Neural crest cell (in vitro differentiated cells): Measurements from ENCODE around the gene FUT8. TPM values are rescaled to one million over a fixed set of nuclear protein-coding genes. Genes with fewer than 3 reads are reported as not detected.
"Not testable (repeated sequence)": the region's sequence is repeated elsewhere in the genome, so short reads cannot be mapped to it uniquely, and the experiment has no call there.

Source experiments
- DNase-seq: peaks from one replicate; pipeline ENCODE4 v3.0.0; 2021; ENCODE audit warnings: low read depth, mixed read lengths, low spot score
- H3K27ac Mint-ChIP-seq: one replicate; pipeline ENCODE4 v1.8.0; 2021; ENCODE audit warnings: mild to moderate bottlenecking, mixed read lengths; ENCODE audit not compliant: unreplicated experiment
- H3K27me3 Mint-ChIP-seq: 2 replicates; pipeline ENCODE4 v1.8.0; 2021; ENCODE audit warnings: low read depth, mild to moderate bottlenecking, mixed read lengths
- H3K36me3 Mint-ChIP-seq: 2 replicates; pipeline ENCODE4 v1.8.0; 2021; ENCODE audit warnings: low read depth, mild to moderate bottlenecking, mixed read lengths
- H3K4me1 Mint-ChIP-seq: 2 replicates; pipeline ENCODE4 v1.8.0; 2021; ENCODE audit warnings: mixed read lengths
- H3K4me3 Mint-ChIP-seq: one replicate; pipeline ENCODE4 v1.8.0; 2021; ENCODE audit warnings: mild to moderate bottlenecking, mixed read lengths
- H3K9me3 Mint-ChIP-seq: 2 replicates; pipeline ENCODE4 v1.8.0; 2021; ENCODE audit warnings: mixed read lengths
- total RNA-seq: library from RNA; stranded (reverse); gene quantifications from 2 replicates; pipeline ENCODE4 v1.2.1, GENCODE V29; 2021
- TF ChIP-seq, protein P1 (sequence below): fragments of 200-600 bp; sonication (generic); conservative IDR thresholded peaks from 2 replicates; pipeline ENCODE4 v1.5.0; 2021; ENCODE audit warnings: antibody characterized with exemption, mild to moderate bottlenecking

The FUT8 gene
- total RNA-seq, 1 donor from 2014 or later = 67.2 TPM

DNA sequence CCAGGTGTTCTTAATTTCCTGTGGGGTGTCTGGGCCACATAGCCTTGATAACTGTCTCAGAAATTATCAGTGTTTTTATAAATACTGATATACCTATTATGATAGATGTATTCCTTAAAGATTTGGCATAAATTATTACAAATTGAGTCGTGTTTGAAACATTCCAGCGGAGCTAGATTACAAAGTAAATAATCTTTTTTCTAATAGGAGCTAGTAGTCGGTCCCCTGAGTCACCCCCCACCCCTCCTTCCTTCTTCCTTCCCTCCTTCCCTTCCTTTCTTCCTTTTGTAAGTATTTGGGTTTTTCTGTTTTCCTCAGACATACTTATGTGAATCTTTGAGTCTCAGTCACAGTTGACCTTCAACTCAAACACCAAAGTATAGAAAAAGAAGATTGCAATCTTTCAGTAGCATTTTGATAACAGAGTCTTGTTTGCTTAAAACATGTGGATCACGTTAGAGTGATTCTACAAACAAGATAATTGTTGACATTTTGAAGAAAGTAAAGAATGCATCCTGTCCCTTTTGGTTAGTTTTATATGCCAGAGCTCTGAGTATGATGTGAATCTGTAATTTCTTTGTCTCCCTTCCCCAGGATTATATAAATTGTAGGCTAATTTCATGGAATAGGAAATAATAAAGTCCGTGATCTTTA, 264.0 kb downstream of the FUT8 start:
- H3K9me3 Mint-ChIP-seq = no peaks in the 10 kb centered on the region
- H3K27me3 Mint-ChIP-seq = no peaks in the 10 kb centered on the region
- H3K4me3 Mint-ChIP-seq = no peak overlapping the region
- no peaks in the 10 kb centered on the region for H3K36me3 Mint-ChIP-seq
- DNase-seq = no peak
- TF ChIP-seq, protein P1, sequence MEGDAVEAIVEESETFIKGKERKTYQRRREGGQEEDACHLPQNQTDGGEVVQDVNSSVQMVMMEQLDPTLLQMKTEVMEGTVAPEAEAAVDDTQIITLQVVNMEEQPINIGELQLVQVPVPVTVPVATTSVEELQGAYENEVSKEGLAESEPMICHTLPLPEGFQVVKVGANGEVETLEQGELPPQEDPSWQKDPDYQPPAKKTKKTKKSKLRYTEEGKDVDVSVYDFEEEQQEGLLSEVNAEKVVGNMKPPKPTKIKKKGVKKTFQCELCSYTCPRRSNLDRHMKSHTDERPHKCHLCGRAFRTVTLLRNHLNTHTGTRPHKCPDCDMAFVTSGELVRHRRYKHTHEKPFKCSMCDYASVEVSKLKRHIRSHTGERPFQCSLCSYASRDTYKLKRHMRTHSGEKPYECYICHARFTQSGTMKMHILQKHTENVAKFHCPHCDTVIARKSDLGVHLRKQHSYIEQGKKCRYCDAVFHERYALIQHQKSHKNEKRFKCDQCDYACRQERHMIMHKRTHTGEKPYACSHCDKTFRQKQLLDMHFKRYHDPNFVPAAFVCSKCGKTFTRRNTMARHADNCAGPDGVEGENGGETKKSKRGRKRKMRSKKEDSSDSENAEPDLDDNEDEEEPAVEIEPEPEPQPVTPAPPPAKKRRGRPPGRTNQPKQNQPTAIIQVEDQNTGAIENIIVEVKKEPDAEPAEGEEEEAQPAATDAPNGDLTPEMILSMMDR = no peak
- no peak overlapping the region for H3K27ac Mint-ChIP-seq
- no peaks in the 10 kb centered on the region for H3K4me1 Mint-ChIP-seq

DNA sequence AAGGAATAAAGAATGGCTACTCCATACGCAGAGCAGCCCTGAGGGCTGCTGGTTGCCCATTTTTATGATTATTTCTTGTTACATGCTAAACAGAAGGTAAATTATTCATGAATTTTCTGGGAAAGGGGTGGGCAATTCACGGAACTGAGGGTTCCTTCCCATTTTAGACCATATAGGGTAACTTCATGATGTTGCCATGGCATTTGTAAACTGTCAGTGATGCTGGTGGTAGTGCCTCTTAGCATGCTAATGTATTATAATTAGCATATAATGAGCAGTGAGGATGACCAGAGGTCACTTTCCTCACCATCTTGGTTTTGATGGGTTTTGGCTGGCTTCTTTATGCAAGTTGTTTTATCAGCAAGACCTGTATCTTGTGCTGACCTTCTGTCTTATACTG, 273.0 kb downstream of the FUT8 start:
- Mint-ChIP-seq H3K4me1 (peaks cover 11% of the 10 kb centered on the region), H3K9me3 (peaks cover 8% of the 10 kb centered on the region), H3K27ac (no peak overlapping the region), H3K36me3 (peaks cover 5% of the 10 kb centered on the region), H3K27me3 (no peaks in the 10 kb centered on the region), H3K4me3 (no peak overlapping the region)
- DNase-seq = no peak
- TF ChIP-seq, protein P1 = no peak

DNA sequence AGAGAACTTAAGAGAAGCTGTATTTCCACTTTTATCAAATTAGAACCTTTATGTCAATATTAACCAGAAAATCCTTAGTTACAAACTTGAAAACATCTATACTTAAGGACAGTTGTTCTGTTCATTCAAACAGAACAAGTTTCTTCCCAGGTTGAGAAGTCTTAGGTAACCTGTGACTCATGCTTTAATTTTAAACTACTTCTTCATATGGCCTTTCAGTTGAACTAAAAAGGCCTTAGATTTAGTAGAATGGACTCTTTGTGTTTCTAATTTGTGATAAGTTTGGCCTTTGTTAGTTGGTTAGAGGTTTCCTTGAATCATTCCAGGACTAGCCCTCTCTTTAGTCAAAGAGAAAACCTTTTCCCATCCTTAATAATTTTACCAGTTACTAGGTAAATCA, 274.2 kb downstream of the FUT8 start:
- Mint-ChIP-seq H3K9me3 (peaks cover 11% of the 10 kb centered on the region), H3K27me3 (no peaks in the 10 kb centered on the region), H3K4me3 (no peak overlapping the region), H3K4me1 (peaks cover 11% of the 10 kb centered on the region), H3K27ac (no peak overlapping the region), H3K36me3 (peaks cover 9% of the 10 kb centered on the region)
- TF ChIP-seq, protein P1 = no peak
- no peak for DNase-seq

DNA sequence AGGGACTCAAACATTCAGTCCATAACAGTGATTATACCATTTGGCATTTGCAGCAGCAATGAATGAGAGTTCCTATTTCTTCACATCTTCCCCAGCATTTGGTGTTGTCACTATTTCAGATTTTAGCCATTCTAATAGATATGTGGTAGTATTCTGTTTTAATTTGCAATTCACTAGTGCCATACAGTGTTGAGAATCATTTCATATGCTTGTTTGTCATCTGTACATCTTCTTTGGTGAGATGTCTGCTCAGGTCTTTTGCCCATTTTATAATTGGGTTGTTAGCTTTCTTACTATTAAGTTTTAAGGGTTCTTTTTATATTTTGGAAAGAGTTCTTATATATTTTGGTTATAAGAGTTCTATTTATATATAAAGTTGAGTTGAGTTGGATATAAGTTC, 276.5 kb downstream of the FUT8 start:
- no peak overlapping the region for H3K4me3 Mint-ChIP-seq
- TF ChIP-seq, protein P1 = no peak
- H3K27me3 Mint-ChIP-seq = no peaks in the 10 kb centered on the region

DNA sequence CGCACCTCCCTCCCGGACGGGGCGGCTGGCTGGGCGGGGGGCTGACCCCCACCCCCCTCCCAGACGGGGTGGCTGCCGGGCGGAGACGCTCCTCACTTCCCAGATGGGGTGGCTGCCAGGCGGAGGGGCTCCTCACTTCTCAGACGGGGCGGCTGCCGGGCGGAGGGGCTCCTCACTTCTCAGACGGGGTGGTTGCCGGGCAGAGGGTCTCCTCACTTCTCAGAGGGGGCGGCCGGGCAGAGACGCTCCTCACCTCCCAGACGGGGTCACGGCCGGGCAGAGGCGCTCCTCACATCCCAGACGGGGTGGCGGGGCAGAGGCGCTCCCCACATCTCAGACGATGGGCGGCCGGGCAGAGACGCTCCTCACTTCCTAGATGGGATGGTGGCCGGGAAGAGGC, 280.0 kb downstream of the FUT8 start:
- H3K27me3 Mint-ChIP-seq, DNase-seq, H3K27ac Mint-ChIP-seq, H3K4me3 Mint-ChIP-seq, H3K4me1 Mint-ChIP-seq: not testable (repeated sequence)
- peaks cover 19% of the 10 kb centered on the region for H3K36me3 Mint-ChIP-seq
- H3K9me3 Mint-ChIP-seq = peaks cover 11% of the 10 kb centered on the region

More for the DNA sequence above, 276.5 kb downstream of the FUT8 start:
- Mint-ChIP-seq H3K36me3 (peaks cover 15% of the 10 kb centered on the region), H3K4me1 (peaks cover 11% of the 10 kb centered on the region), H3K27ac (no peak overlapping the region), H3K9me3 (peaks cover 11% of the 10 kb centered on the region)
- no peak for DNase-seq

DNA sequence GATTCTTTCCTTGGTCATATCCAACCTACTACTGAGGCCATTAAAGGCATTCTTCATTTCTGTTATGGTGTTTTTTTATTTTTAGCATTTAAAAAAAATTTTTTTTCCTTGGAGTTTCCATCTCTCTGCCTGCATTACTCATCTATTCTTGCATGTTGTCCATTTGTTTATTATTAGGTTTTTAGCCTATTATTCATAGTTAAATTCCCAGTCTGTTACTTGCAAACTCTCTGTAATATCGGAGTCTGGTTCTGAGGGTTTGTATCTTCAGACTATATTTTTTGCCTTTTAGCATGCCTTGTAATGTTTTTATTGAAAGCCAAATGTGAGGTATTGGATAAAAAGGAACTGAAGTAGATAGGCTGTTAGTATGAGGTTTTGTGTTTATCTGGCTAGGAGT, 284.3 kb downstream of the FUT8 start:
- Mint-ChIP-seq H3K4me3 (no peak overlapping the region), H3K27me3 (no peaks in the 10 kb centered on the region), H3K27ac (no peak overlapping the region), H3K4me1 (no peaks in the 10 kb centered on the region), H3K9me3 (no peaks in the 10 kb centered on the region), H3K36me3 (peaks cover 13% of the 10 kb centered on the region)
- no peak for DNase-seq
- TF ChIP-seq, protein P1 = no peak
